GM12875 (cell line): Measurements from ENCODE around the gene GPATCH4.

Experiments
- H3K4me3 ChIP-seq: one replicate; pipeline ENCODE4 v1.5.1; 2011; ENCODE audit warnings: low read depth, low read length, control low read depth
- TF ChIP-seq, protein P1 (sequence below): IDR thresholded peaks from 2 replicates; pipeline ENCODE4 v1.5.1; 2011; ENCODE audit warnings: low read depth, mild to moderate bottlenecking, control low read depth, inconsistent platforms, low read length, moderate library complexity, borderline replicate concordance; ENCODE audit not compliant: insufficient read depth

Gene GPATCH4

DNA sequence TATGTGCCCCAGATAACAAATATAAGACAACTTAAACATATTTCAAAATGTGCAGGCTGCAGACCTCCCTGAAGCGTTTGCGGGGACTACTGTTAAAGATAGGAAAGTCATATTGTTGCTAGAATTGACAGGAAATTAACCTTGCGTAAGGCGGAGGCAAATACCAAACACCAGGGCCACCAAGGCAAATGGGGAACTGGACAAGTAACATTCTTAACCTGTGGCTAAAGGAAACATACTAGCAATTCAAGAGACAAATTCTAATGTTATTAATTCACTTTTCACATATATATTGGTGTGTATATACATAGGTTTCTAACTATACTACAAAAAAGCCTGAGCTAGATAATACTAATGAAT lies 24.8 kb upstream of the GPATCH4 start:
- TF ChIP-seq, protein P1, sequence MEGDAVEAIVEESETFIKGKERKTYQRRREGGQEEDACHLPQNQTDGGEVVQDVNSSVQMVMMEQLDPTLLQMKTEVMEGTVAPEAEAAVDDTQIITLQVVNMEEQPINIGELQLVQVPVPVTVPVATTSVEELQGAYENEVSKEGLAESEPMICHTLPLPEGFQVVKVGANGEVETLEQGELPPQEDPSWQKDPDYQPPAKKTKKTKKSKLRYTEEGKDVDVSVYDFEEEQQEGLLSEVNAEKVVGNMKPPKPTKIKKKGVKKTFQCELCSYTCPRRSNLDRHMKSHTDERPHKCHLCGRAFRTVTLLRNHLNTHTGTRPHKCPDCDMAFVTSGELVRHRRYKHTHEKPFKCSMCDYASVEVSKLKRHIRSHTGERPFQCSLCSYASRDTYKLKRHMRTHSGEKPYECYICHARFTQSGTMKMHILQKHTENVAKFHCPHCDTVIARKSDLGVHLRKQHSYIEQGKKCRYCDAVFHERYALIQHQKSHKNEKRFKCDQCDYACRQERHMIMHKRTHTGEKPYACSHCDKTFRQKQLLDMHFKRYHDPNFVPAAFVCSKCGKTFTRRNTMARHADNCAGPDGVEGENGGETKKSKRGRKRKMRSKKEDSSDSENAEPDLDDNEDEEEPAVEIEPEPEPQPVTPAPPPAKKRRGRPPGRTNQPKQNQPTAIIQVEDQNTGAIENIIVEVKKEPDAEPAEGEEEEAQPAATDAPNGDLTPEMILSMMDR, result no peak
- no peak overlapping the region for H3K4me3 ChIP-seq

- H3K4me3 ChIP-seq, result no peak overlapping the region
- TF ChIP-seq, protein P1, result peak; percentile 90
Observed at GRCh38 chr1:156625436-156626078, 24.3 kb upstream of the GPATCH4 start.

GRCh38 chr1:156624814-156625435 lies 23.6 kb upstream of the GPATCH4 start:
- peak overlapping the region; percentile 42 for H3K4me3 ChIP-seq
- TF ChIP-seq, protein P1, result no peak

- TF ChIP-seq, protein P1, result peak; percentile 65
- H3K4me3 ChIP-seq, result peak overlapping the region; percentile 42
Observed at GRCh38 chr1:156623946-156624813, 22.9 kb upstream of the GPATCH4 start.

- TF ChIP-seq, protein P1, result no peak
- no peak overlapping the region for H3K4me3 ChIP-seq
Observed at GRCh38 chr1:156622581-156623297, 21.5 kb upstream of the GPATCH4 start.

GRCh38 chr1:156619582-156619955 lies 18.3 kb upstream of the GPATCH4 start:
- H3K4me3 ChIP-seq, result no peak overlapping the region
- TF ChIP-seq, protein P1, result no peak
